GM12878 (cell line): ENCODE results near the gene OR9Q1. TPM values are rescaled to one million over a fixed set of nuclear protein-coding genes. Genes with fewer than 3 reads are reported as not detected.

Experiments
- ATAC-seq: fragments of 200-7000 bp; cut with Tn5 transposase; 3 replicates; pipeline ENCODE4 v1.9.1; 2020; ENCODE audit warnings: mild to moderate bottlenecking, moderate library complexity
- BruUV-seq: library from RNA; stranded (reverse); fragments of 400-500 nt; replicated peaks from 2 replicates; lab custom pipeline; 2021; lab: Mats Ljungman, UMichigan
- CTCF ChIA-PET: fragments of 300-600 bp; sonication (Branson Sonifier 250); formaldehyde crosslinking; extraction: SDS; loops from one replicate; lab custom pipeline; 2021; ENCODE audit warnings: inconsistent platforms; lab: Yijun Ruan, JAX
- POLR2A ChIA-PET: fragments of 350-600 bp; formaldehyde crosslinking; extraction: SDS; loops from one replicate; lab custom pipeline; 2021; ENCODE audit warnings: inconsistent platforms; lab: Charles Lee
- RAD21 ChIA-PET: fragments of 300-600 bp; sonication (Branson Sonifier 250); formaldehyde crosslinking; loops from one replicate; lab custom pipeline; 2023; ENCODE audit warnings: antibody characterized with exemption; ENCODE audit not compliant: unreplicated experiment; lab: Charles Lee
- SMC1A ChIA-PET: fragments of 300-600 bp; sonication (Branson Sonifier 250); formaldehyde crosslinking; loops from one replicate; lab custom pipeline; 2023; ENCODE audit not compliant: unreplicated experiment, uncharacterized antibody; lab: Charles Lee
- DNase-seq: peaks from one replicate; pipeline ENCODE4 v3.0.0-alpha.2; 2011; ENCODE audit warnings: low read depth, low spot score
- FAIRE-seq: peaks from 3 replicates; lab custom pipeline; 2011; peaks lifted over from hg19 to GRCh38; lab: Jason Lieb, UNC
- H2AFZ ChIP-seq: 2 replicates; pipeline ENCODE4 v1.6.0; 2011; ENCODE audit warnings: low read depth, low read length, control low read depth; ENCODE audit not compliant: control insufficient read depth
- H3K27ac ChIP-seq: 2 replicates; pipeline ENCODE4 v1.5.1; 2011; ENCODE audit warnings: control low read depth; ENCODE audit not compliant: control insufficient read depth, insufficient read depth
- H3K27me3 ChIP-seq, 2 experiments: replicated peaks in 1 of 2; 2 replicates each; pipeline versions ENCODE4 v1.6.0 to v1.6.1; 2011; ENCODE audit warnings: low read length in 1 of 2; ENCODE audit not compliant: control insufficient read depth in 2 of 2, insufficient read depth in 2 of 2
- H3K36me3 ChIP-seq, 2 experiments: 2 replicates each; pipeline ENCODE4 v1.5.1; 2011; ENCODE audit warnings: low read length in 1 of 2; ENCODE audit not compliant: control insufficient read depth in 2 of 2, insufficient read depth in 2 of 2
- H3K4me1 ChIP-seq: 2 replicates; pipeline ENCODE4 v1.6.1; 2011; ENCODE audit warnings: mild to moderate bottlenecking, low read length, moderate library complexity, mixed read lengths; ENCODE audit not compliant: control insufficient read depth, insufficient read depth
- H3K4me2 ChIP-seq: 2 replicates; pipeline ENCODE4 v1.6.0; 2011; ENCODE audit warnings: control low read depth; ENCODE audit not compliant: control insufficient read depth, insufficient read depth
- H3K4me3 ChIP-seq: fragments of 200-600 bp; sonication (generic); 2 replicates; pipeline ENCODE4 v1.5.1; 2016
- H3K79me2 ChIP-seq: 2 replicates; pipeline ENCODE4 v1.6.0; 2011; ENCODE audit warnings: low read length; ENCODE audit not compliant: control insufficient read depth, insufficient read depth
- H3K9ac ChIP-seq: 2 replicates; pipeline ENCODE4 v1.8.0; 2011; ENCODE audit warnings: low read length, control low read depth, mixed read lengths; ENCODE audit not compliant: control insufficient read depth, insufficient read depth
- H3K9me3 ChIP-seq: replicated peaks from 3 replicates; pipeline ENCODE4 v1.5.1; 2011; ENCODE audit warnings: mild to moderate bottlenecking, low read length; ENCODE audit not compliant: control insufficient read depth, insufficient read depth
- H4K20me1 ChIP-seq: 2 replicates; pipeline ENCODE4 v1.6.0; 2011; ENCODE audit not compliant: control insufficient read depth, insufficient read depth
- CTCF ChIP-seq, 3 experiments: IDR thresholded peaks in 2 of 3; conservative IDR thresholded peaks in 1 of 3; 2 replicates each; pipeline ENCODE4 v1.5.1; 2011; ENCODE audit warnings: low read depth in 3 of 3, low read length in 3 of 3, mild to moderate bottlenecking in 3 of 3, control low read depth in 2 of 3, moderate library complexity in 2 of 3, inconsistent platforms in 1 of 3, mixed read lengths in 1 of 3; ENCODE audit not compliant: control insufficient read depth in 2 of 3, insufficient read depth in 1 of 3; ENCODE audit errors: extremely low read depth in 1 of 3
- DPF2 ChIP-seq: fragments of 450-650 bp; IDR thresholded peaks from 2 replicates; pipeline ENCODE4 v1.6.1; 2017; ENCODE audit warnings: mild to moderate bottlenecking
- EED ChIP-seq: sonication (generic); IDR thresholded peaks from 2 replicates; pipeline ENCODE4 v1.6.1; 2016; ENCODE audit warnings: antibody characterized with exemption, low read depth
- FOXK2 ChIP-seq: fragments of 450-650 bp; IDR thresholded peaks from 2 replicates; pipeline ENCODE4 v1.6.1; 2017; ENCODE audit warnings: mild to moderate bottlenecking, moderate library complexity
- IRF4 ChIP-seq: IDR thresholded peaks from 2 replicates; pipeline ENCODE4 v1.6.1; 2011; ENCODE audit warnings: low read depth, low read length
- MEF2B ChIP-seq: fragments of 450-650 bp; IDR thresholded peaks from 2 replicates; pipeline ENCODE4 v1.6.1; 2018; ENCODE audit warnings: mild to moderate bottlenecking, moderate library complexity; ENCODE audit not compliant: partially characterized antibody, poor library complexity, severe bottlenecking
- NR2C1 ChIP-seq: fragments of 450-650 bp; IDR thresholded peaks from 2 replicates; pipeline ENCODE4 v1.6.1; 2017; ENCODE audit warnings: antibody characterized with exemption, mild to moderate bottlenecking, moderate library complexity
- NR2F1 ChIP-seq: fragments of 450-650 bp; conservative IDR thresholded peaks from 2 replicates; pipeline ENCODE4 v1.6.1; 2017; ENCODE audit warnings: mild to moderate bottlenecking
- RAD51 ChIP-seq: fragments of 450-650 bp; IDR thresholded peaks from 2 replicates; pipeline ENCODE4 v1.6.1; 2016; ENCODE audit warnings: moderate library complexity, mild to moderate bottlenecking, inconsistent platforms
- ZNF217 ChIP-seq: fragments of 450-650 bp; IDR thresholded peaks from 2 replicates; pipeline ENCODE4 v1.6.1; 2017; ENCODE audit warnings: antibody characterized with exemption, mild to moderate bottlenecking
- WGBS: methylation state at CpG from one replicate; pipeline ENCODE4 v1.1.6; 2016; ENCODE audit warnings: low lambda C conversion rate; ENCODE audit not compliant: insufficient replicate concordance, insufficient coverage; ENCODE audit errors: missing lambda C conversion rate; 5-methylcytosine and 5-hydroxymethylcytosine counted together
- in situ Hi-C: fragments of 300-500 bp; cut with MboI; formaldehyde crosslinking; loops from 9 replicates; pipeline ENCODE4 v1.14.3; 2018; ENCODE audit warnings: mixed read lengths
- intact Hi-C: fragments of 100-400 bp; cut with micrococcal nuclease; formaldehyde crosslinking; loops from one replicate; pipeline ENCODE4 v1.14.2; 2022; ENCODE audit not compliant: unreplicated experiment
- polyA plus RNA-seq, 11 experiments: library from polyadenylated mRNA; depleted of rRNA in 4 of 11; unstranded in 6 of 11; stranded (reverse) in 5 of 11; fragments of >200 nt; fragmentation: Nextera tagmentation in 4 of 11; fragmentation: Illumina TruSeq in 1 of 11; extraction: Ambion mirVana in 4 of 11; extraction: Trizol in 1 of 11; gene quantifications; 1 replicate in 1 of 11; 2 replicates in 10 of 11; pipeline versions ENCODE4 v1.2.1 to v1.2.3, GENCODE V29; 2011 to 2016; ENCODE audit warnings: inconsistent platforms in 2 of 11, missing spikeins in 2 of 11, low read depth in 1 of 11
- total RNA-seq, 4 experiments: library from RNA; depleted of rRNA in 3 of 4; stranded (reverse); fragments of >200 nt in 3 of 4; fragmentation: Illumina TruSeq in 1 of 4; extraction: Trizol in 1 of 4; gene quantifications; 2 replicates each; pipeline versions ENCODE4 v1.2.1 to v1.2.3, GENCODE V29; 2013 to 2021

The OR9Q1 gene
- total and polyA plus RNA-seq, 10 of the 15 experiments (the other 5 are each of a cell fraction or from before 2014, with no cell fraction given): not detected

- Histone ChIP-seq H3K9me3 (no peaks in the 10 kb centered on the region), H3K4me2 (no peak overlapping the region), H3K27me3 (no peaks in the 10 kb centered on the region), H3K36me3 (no peaks in the 10 kb centered on the region), H2AFZ (no peak overlapping the region), H3K79me2 (no peaks in the 10 kb centered on the region), H3K27ac (no peak overlapping the region), H3K4me3 (no peak overlapping the region), H3K9ac (no peak overlapping the region), H4K20me1 (no peaks in the 10 kb centered on the region), H3K4me1 (no peaks in the 10 kb centered on the region)
- FAIRE-seq (no peak), ATAC-seq (no peak), DNase-seq (no peak)
- intact Hi-C loops: no loop called here
- WGBS: 36% methylated on average over 5 of the region's 5 CpGs
- POLR2A ChIA-PET: no interaction called here
- SMC1A ChIA-PET: no interaction called here
- CTCF ChIA-PET: no interaction called here
- BruUV-seq: no TSS peak
- RAD21 ChIA-PET: no interaction called here
- in situ Hi-C loops: no loop called here
- TF ChIP-seq ZNF217 (no peak), FOXK2 (no peak), DPF2 (no peak), NR2F1 (no peak), IRF4 (no peak), RAD51 (no peak), MEF2B (no peak), NR2C1 (no peak)
Measured at GRCh38 chr11:58067685-58068084, 44.0 kb downstream of the OR9Q1 start.

GRCh38 chr11:58068655-58069054 lies 45.0 kb downstream of the OR9Q1 start:
- no peak for FAIRE-seq
- no peak for ATAC-seq
- Histone ChIP-seq H3K27me3 (no peaks in the 10 kb centered on the region), H3K9me3 (no peaks in the 10 kb centered on the region), H3K27ac (no peak overlapping the region), H4K20me1 (no peaks in the 10 kb centered on the region), H3K79me2 (no peaks in the 10 kb centered on the region), H3K4me3 (no peak overlapping the region), H3K4me1 (no peaks in the 10 kb centered on the region), H3K4me2 (no peak overlapping the region), H3K9ac (no peak overlapping the region), H2AFZ (no peak overlapping the region), H3K36me3 (no peaks in the 10 kb centered on the region)
- TF ChIP-seq EED (no peak), CTCF (IDR thresholded peaks at IDR 0.05 in 2 of 3, conservative IDR thresholded peaks at IDR 0.05 in 1 of 3; ENCODE audit: control insufficient read depth in 2 of 3, extremely low read depth in 1 of 3, insufficient read depth in 1 of 3, low read depth in 3 of 3, low read length in 3 of 3) (0 out of 6 replicates have a peak, but pooled peaks of 1 of the 3 experiments have one; percentile 8)
- no peak for DNase-seq
- ChIA-PET CTCF (interaction anchor here (0.6 to 0.7 kb wide), 2 partner anchors 55 to 324 kb away, joined by 3 to 4 read pairs; no protein-coding TSS in a partner anchor), SMC1A (no interaction called here), POLR2A (no interaction called here), RAD21 (no interaction called here)
- intact Hi-C loops: no loop called here
- WGBS: 48% methylated on average over 6 of the region's 6 CpGs
- no TSS peak for BruUV-seq
- in situ Hi-C loops: no loop called here
